ENCODE measurements around the gene PTPRR.

- TF ChIP-seq CTCF (IDR thresholded peaks at IDR 0.05) (no peak), ZBTB43 (CRISPR knock-in tag; IDR thresholded peaks at IDR 0.05) (no peak), PRDM15 (CRISPR knock-in tag; IDR thresholded peaks at IDR 0.05) (no peak), EMX1 (CRISPR knock-in tag; IDR thresholded peaks at IDR 0.05) (no peak), ZBTB21 (CRISPR knock-in tag; IDR thresholded peaks at IDR 0.05; ENCODE audit: borderline replicate concordance) (no peak)
Observed at GRCh38 chr12:70604662-70605061, 315.9 kb downstream of the PTPRR start.

All from WTC11 (cell line).